Smooth muscle cell (in vitro differentiated cells): ENCODE results near the gene PTPRT. TPM values are rescaled to one million over a fixed set of nuclear protein-coding genes. Genes with fewer than 3 reads are reported as not detected.

Experiments used
- DNase-seq: peaks from one replicate; lab custom pipeline; 2025; ENCODE audit not compliant: unreplicated experiment; lab: John Stamatoyannopoulos, UW
- H2AFZ ChIP-seq: fragments of 200-600 bp; sonication (generic); 2 replicates; pipeline ENCODE4 v1.6.0; 2016; ENCODE audit warnings: antibody characterized with exemption, low read depth, mild to moderate bottlenecking
- H3F3A ChIP-seq: fragments of 200-600 bp; sonication (generic); 2 replicates; pipeline ENCODE4 v1.6.0; 2017; ENCODE audit warnings: antibody characterized with exemption, low read depth
- H3K27ac ChIP-seq: fragments of 200-600 bp; sonication (generic); 2 replicates; pipeline ENCODE4 v1.5.1; 2016; ENCODE audit warnings: low read depth, mild to moderate bottlenecking
- H3K27me3 ChIP-seq: fragments of 200-600 bp; sonication (generic); 2 replicates; pipeline ENCODE4 v1.6.1; 2016; ENCODE audit warnings: low read depth, mild to moderate bottlenecking
- H3K36me3 ChIP-seq: fragments of 200-600 bp; sonication (generic); 2 replicates; pipeline ENCODE4 v1.5.1; 2016; ENCODE audit warnings: low read depth
- H3K4me1 ChIP-seq: fragments of 200-600 bp; sonication (generic); 2 replicates; pipeline ENCODE4 v1.5.1; 2016; ENCODE audit warnings: low read depth
- H3K4me2 ChIP-seq: fragments of 200-600 bp; sonication (generic); 2 replicates; pipeline ENCODE4 v1.6.0; 2016; ENCODE audit warnings: mild to moderate bottlenecking
- H3K4me3 ChIP-seq: fragments of 200-600 bp; sonication (generic); 2 replicates; pipeline ENCODE4 v1.5.1; 2016; ENCODE audit warnings: mild to moderate bottlenecking
- H3K79me2 ChIP-seq: fragments of 200-600 bp; sonication (generic); 2 replicates; pipeline ENCODE4 v1.6.0; 2016; ENCODE audit warnings: low read depth, mild to moderate bottlenecking
- H3K9ac ChIP-seq: fragments of 200-600 bp; sonication (generic); 2 replicates; pipeline ENCODE4 v1.6.0; 2016; ENCODE audit warnings: low read depth
- H3K9me3 ChIP-seq: fragments of 200-600 bp; sonication (generic); replicated peaks from 2 replicates; pipeline ENCODE4 v1.5.1; 2016; ENCODE audit warnings: low read depth
- H4K20me1 ChIP-seq: fragments of 200-600 bp; sonication (generic); 2 replicates; pipeline ENCODE4 v1.6.0; 2016; ENCODE audit warnings: low read depth
- CTCF ChIP-seq: fragments of 200-600 bp; sonication (generic); IDR thresholded peaks from 2 replicates; pipeline ENCODE4 v1.5.1; 2017; ENCODE audit warnings: borderline replicate concordance, mild to moderate bottlenecking, antibody characterized with exemption; ENCODE audit not compliant: insufficient read depth, poor library complexity, severe bottlenecking
- WGBS: methylation state at CpG from one replicate; pipeline ENCODE4 v1.1.7; 2016; ENCODE audit warnings: low lambda C conversion rate; 5-methylcytosine and 5-hydroxymethylcytosine counted together
- polyA plus RNA-seq: library from polyadenylated mRNA; unstranded; fragments of >200 nt; fragmentation: Nextera tagmentation; extraction: Ambion mirVana; gene quantifications from 2 replicates; pipeline ENCODE4 v1.2.1, GENCODE V29; 2016
- total RNA-seq: library from RNA; depleted of rRNA; stranded (reverse); fragments of >200 nt; gene quantifications from 2 replicates; pipeline ENCODE4 v1.2.3, GENCODE V29; 2014

PTPRT gene
- total and polyA plus RNA-seq, 2 experiments from 2014 or later = 0.99 to 2.1 TPM

GRCh38 chr20:42472198-42472597 is 717.5 kb downstream of the PTPRT start:
- H3K4me2 ChIP-seq = no peak overlapping the region
- H3K9ac ChIP-seq = no peak overlapping the region
- no peaks in the 10 kb centered on the region for H3K79me2 ChIP-seq
- no peaks in the 10 kb centered on the region for H3F3A ChIP-seq
- H3K27me3 ChIP-seq = peaks cover 7% of the 10 kb centered on the region
- no peaks in the 10 kb centered on the region for H3K36me3 ChIP-seq
- H2AFZ ChIP-seq = no peak overlapping the region
- DNase-seq = no peak
- H3K4me3 ChIP-seq = no peak overlapping the region
- no peaks in the 10 kb centered on the region for H3K9me3 ChIP-seq
- TF ChIP-seq CTCF = no peak
- H4K20me1 ChIP-seq = no peaks in the 10 kb centered on the region
- no peak overlapping the region for H3K27ac ChIP-seq
- no peaks in the 10 kb centered on the region for H3K4me1 ChIP-seq
- 94% methylated on average over 18 of the region's 19 CpGs for WGBS

- WGBS = 98% methylated on average over 2 of the region's 2 CpGs
- Histone ChIP-seq H2AFZ (no peak overlapping the region), H3K36me3 (no peaks in the 10 kb centered on the region), H3K9me3 (no peaks in the 10 kb centered on the region), H3K4me1 (no peaks in the 10 kb centered on the region), H3K4me3 (no peak overlapping the region), H3K9ac (no peak overlapping the region), H3K27ac (no peak overlapping the region), H3F3A (no peaks in the 10 kb centered on the region), H3K4me2 (no peak overlapping the region), H3K27me3 (peaks cover 16% of the 10 kb centered on the region), H3K79me2 (no peaks in the 10 kb centered on the region), H4K20me1 (no peaks in the 10 kb centered on the region)
- no peak for TF ChIP-seq CTCF
- no peak for DNase-seq
Measured at GRCh38 chr20:42461965-42462593, 727.6 kb downstream of the PTPRT start.

- H3K36me3 ChIP-seq = no peaks in the 10 kb centered on the region
- TF ChIP-seq CTCF = no peak
- H3K4me2 ChIP-seq = no peak overlapping the region
- no peak overlapping the region for H2AFZ ChIP-seq
- no peaks in the 10 kb centered on the region for H4K20me1 ChIP-seq
- no peaks in the 10 kb centered on the region for H3F3A ChIP-seq
- WGBS = 87% methylated on average over 2 of the region's 2 CpGs
- H3K4me1 ChIP-seq = no peaks in the 10 kb centered on the region
- no peak for DNase-seq
- H3K9me3 ChIP-seq = no peaks in the 10 kb centered on the region
- no peak overlapping the region for H3K9ac ChIP-seq
- H3K79me2 ChIP-seq = no peaks in the 10 kb centered on the region
- H3K27me3 ChIP-seq = peaks cover 16% of the 10 kb centered on the region
- H3K27ac ChIP-seq = no peak overlapping the region
- no peak overlapping the region for H3K4me3 ChIP-seq
Measured at GRCh38 chr20:42461291-42461690, 728.4 kb downstream of the PTPRT start.

- Histone ChIP-seq H2AFZ (no peak overlapping the region), H3K27me3 (no peaks in the 10 kb centered on the region), H3K79me2 (no peaks in the 10 kb centered on the region), H3K27ac (no peak overlapping the region), H3K4me2 (no peak overlapping the region), H3K4me3 (no peak overlapping the region), H3K36me3 (no peaks in the 10 kb centered on the region), H4K20me1 (no peaks in the 10 kb centered on the region), H3K9me3 (no peaks in the 10 kb centered on the region), H3K4me1 (no peaks in the 10 kb centered on the region), H3K9ac (no peak overlapping the region), H3F3A (no peaks in the 10 kb centered on the region)
- WGBS = 89% methylated on average over 2 of the region's 2 CpGs
- TF ChIP-seq CTCF = no peak
- no peak for DNase-seq
Measured at GRCh38 chr20:42447270-42447669, 742.4 kb downstream of the PTPRT start.
